ENCODE measurements around the gene EIF3K. TPM values are rescaled to one million over a fixed set of nuclear protein-coding genes. Genes with fewer than 3 reads are reported as not detected.
A peak's percentile ranks its signal among the peaks of the same experiment; 100 is the strongest.

EIF3K gene
- total and polyA plus RNA-seq, 2 of the 13 experiments (the other 11 are each of a cell fraction or from before 2014, with no cell fraction given): 179 to 258 TPM

- 0 out of 2 replicates have a peak, but pooled peaks have one; percentile 17 for TF ChIP-seq UBTF (CRISPR knock-in tag; IDR thresholded peaks at IDR 0.05)
- TF ChIP-seq XRCC5 (optimal IDR thresholded peaks at IDR 0.05; ENCODE audit: low read length): peak; percentile 1
- TF ChIP-seq ZNF775 (CRISPR knock-in tag; IDR thresholded peaks at IDR 0.05; ENCODE audit: borderline replicate concordance): no peak
- no peak for TF ChIP-seq POGZ (CRISPR knock-in tag; IDR thresholded peaks at IDR 0.05)
- TF ChIP-seq SOX6 (IDR thresholded peaks at IDR 0.05): no peak
- TF ChIP-seq SOX6 (CRISPR knock-in tag; IDR thresholded peaks at IDR 0.05): no peak
- TF ChIP-seq ZMAT3 (CRISPR knock-in tag; conservative IDR thresholded peaks at IDR 0.05): no peak
- 0 out of 2 replicates have a peak, but pooled peaks have one; percentile 38 for TF ChIP-seq ARNT2 (CRISPR knock-in tag; IDR thresholded peaks at IDR 0.05; ENCODE audit: low read depth)
- TF ChIP-seq ZNF276 (CRISPR knock-in tag; IDR thresholded peaks at IDR 0.05; ENCODE audit: low read depth): no peak
- no peak for TF ChIP-seq ZBTB43 (CRISPR knock-in tag; conservative IDR thresholded peaks at IDR 0.05)
- no peak for TF ChIP-seq BRD4 (CRISPR knock-in tag; IDR thresholded peaks at IDR 0.05)
- TF ChIP-seq KLF6 (CRISPR knock-in tag; IDR thresholded peaks at IDR 0.05): no peak
- TF ChIP-seq RARA (CRISPR knock-in tag; IDR thresholded peaks at IDR 0.05): no peak
- TF ChIP-seq ZNF142 (CRISPR knock-in tag; IDR thresholded peaks at IDR 0.05): no peak
- no peak for TF ChIP-seq ZNF768 (CRISPR knock-in tag; IDR thresholded peaks at IDR 0.05)
- TF ChIP-seq CREBL2 (CRISPR knock-in tag; IDR thresholded peaks at IDR 0.05; ENCODE audit: borderline replicate concordance): no peak
- TF ChIP-seq ARID2 (CRISPR knock-in tag; IDR thresholded peaks at IDR 0.05; ENCODE audit: borderline replicate concordance): no peak
- no peak for TF ChIP-seq SALL2 (CRISPR knock-in tag; IDR thresholded peaks at IDR 0.05)
Observed at GRCh38 chr19:38684862-38685665, 66.1 kb downstream of the EIF3K start (continued).

Data from HepG2 (cell line).